Endometrial microvascular endothelial cells (primary cell): Measurements from ENCODE around the gene MSL3B.
"Not testable (repeated sequence)": the region's sequence is repeated elsewhere in the genome, so short reads cannot be mapped to it uniquely, and the experiment has no call there.

ENCODE experiments used
- in situ Hi-C: cut with HindIII; loops from 2 replicates; pipeline ENCODE4 v1.10.0; 2017; ENCODE audit warnings: low sequenced_read_pairs, low pct_unique_long_range_greater_than_20kb; ENCODE audit errors: inconsistent ontology term

The MSL3B gene

DNA sequence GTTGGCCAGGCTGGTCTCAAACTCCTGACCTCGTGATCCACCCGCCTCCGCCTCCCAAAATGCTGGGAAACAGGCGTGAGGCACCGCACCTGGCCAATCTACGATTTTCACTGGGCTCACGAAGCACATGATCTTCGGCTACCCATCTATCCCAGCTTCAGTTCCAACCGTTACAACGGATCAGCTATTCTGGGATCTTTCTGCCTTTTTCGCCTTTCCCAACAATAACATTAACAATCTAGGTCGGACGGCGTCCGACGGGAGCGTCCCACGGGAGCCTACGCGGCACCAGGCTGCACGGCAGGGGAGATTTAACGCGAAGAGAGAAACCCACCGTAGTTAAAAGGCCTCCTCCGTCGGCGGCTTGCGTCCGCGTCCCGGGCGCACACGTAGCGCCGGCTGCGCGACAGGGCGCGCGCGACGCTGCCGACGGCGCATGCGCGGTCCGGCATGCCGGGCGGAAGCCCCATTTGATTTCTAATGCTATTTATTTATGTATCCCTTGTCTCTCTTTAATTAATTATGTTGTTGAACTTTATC lies at the start of gene MSL3B:
Gene MSL3B, minus strand, starts transcription at position 394 of the 540 bp plus-strand sequence.
- in situ Hi-C loops, result no loop called here

DNA sequence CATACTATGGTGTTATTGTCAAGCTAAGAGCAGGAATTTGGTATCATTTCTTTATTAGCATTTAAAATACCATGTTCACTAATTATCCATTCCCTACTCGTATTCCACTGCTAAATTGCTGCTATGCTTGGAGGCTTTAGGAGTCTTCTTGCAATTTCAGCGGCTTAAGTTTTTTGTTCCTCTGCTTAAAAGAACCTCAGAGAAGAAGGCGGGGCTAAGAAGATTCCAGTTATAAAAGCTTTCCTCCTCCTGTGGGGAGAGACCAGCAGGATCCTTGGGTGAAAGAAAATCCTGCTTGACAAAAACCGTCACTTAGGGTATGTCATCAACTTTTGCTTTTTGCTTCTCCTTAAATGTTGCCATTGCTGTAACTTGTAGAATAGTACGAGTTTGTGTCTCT lies 48.9 kb upstream of the MSL3B start, which contains the start of gene TRPM8:
Gene TRPM8, plus strand, starts transcription at position 258 of the 400 bp plus-strand sequence. CDS start 9,165 bp downstream, outside the sequence.
- in situ Hi-C loops, result no loop called here

DNA sequence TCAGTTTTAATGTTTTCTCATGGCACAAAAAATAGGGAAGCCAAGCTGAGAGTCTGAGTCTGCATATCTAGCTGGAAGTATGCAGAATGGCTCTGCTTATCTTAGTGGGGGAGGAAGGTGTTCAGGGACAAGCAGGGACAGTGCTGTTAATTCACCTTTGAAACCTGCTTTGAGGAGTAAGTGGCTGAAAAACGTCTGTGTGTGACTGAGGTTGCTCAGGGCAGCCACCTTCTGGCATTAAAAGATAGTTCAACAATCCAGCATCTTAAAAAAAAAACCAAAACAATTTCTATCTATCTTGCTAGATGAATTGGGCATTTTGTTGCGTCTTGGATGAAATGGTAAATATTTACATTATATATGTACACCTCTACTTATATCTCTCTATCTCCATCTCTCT lies 46.9 kb upstream of the MSL3B start:
- in situ Hi-C loops, result no loop called here

DNA sequence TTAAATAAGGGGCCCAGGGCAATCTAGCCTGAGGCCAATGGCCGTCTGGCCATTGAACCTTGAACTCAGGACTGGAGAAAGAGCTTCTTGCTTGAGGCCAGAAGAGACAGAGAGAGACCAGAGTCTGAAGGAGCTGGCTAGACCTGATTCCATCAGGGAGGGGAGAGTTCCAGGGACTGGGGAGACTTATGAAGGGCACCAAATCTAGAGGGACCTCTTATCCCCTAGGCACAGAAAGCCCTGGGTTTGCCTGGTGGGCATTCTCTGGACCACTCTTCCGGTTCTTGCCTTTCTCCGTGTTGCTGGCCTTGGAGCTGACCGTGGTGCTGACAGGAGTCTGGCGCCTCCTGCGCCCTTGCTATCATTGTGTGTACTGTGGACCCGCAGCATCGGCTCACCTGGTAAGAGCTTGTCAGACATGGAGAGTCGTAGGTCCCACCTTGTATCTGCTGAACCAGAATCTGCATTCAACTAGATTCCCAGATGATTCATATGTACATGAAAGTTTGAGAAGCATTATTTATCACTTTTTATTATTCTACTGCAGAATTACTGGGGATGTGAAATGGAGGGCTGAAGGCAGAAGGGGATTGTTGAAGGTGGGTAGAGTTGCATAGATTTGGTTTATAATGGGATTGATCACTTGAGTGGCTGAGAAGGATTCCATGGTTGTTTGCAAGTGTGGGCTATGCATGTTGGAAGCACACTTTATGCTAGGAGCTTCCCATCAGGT lies 44.7 kb upstream of the MSL3B start:
- in situ Hi-C loops, result no loop called here

DNA sequence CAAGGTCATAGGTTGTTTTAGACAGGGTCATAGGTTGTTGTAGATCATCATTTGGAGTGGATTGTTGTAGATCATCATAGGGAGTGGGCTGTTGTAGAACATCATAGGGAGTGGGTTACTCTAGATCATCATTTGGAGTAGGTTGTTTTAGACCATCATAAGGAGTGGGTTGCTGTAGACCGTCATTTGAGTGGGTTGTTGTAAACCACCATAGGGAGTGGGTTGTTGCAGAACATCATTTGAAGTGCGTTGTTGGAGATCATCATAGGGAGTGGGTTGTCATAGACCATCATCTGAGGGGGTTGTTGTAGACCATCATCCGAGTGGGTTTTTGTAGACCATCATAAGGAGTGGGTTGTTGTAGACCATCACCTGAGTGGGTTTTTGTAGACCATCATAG lies 39.4 kb upstream of the MSL3B start:
- in situ Hi-C loops, result no loop called here

DNA sequence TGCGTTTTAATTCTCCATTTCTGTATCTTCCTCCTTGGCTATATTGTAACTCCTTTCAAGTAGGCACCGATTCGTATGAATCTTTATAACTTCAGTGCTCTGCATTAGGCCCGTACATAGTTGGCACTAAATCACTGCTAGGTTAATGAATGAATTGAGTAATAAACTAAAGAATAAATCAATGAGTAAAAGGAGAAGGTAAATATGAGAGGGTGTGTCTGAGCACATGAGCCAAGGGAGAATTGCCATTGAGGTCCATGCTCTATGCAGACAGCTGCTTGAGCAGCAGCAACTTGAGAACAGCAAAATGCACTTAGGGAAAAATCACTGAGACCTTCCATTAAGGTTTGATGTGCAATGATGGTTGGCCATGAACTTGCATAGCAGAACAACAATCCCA lies 37.8 kb upstream of the MSL3B start:
- in situ Hi-C loops, result no loop called here

DNA sequence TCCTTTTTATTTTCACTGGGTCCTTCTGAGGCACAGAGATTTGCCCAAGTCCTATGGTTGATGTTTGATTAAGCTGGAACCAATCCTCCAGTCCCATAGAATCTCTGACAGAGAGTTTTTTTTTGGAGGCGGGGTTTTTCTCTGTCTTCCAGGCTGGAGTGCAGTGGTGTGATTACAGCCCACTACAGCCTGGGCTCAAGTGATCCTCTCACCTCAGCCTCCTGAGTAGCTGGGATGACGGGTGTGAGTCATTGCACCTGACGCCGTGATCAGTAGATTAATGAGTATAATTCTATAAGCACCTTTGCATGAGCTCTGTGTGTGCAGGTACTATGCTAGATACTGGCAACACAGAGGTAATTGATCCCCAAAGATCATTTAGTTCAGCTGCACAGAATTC lies 33.7 kb upstream of the MSL3B start:
- in situ Hi-C loops, result no loop called here

DNA sequence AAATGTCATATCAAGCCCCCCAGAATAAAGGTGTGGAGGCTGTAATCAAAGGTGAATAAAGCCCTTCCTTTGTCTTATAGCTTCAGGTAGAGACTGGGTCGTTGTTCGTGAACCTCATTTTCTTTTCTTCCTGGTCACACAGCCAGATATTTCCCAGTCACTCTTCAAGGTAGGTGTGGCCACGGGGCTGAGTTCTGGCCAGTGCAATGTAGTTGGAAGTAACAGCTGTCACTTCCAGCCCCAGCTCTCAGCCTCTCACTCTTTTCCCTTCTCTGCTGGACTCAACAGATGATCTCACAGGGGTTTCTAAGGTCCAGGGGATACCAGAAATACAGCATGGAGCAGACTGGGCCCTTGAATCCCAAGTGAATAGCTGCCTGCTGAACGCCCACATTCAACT lies 33.2 kb upstream of the MSL3B start:
- in situ Hi-C loops, result no loop called here

DNA sequence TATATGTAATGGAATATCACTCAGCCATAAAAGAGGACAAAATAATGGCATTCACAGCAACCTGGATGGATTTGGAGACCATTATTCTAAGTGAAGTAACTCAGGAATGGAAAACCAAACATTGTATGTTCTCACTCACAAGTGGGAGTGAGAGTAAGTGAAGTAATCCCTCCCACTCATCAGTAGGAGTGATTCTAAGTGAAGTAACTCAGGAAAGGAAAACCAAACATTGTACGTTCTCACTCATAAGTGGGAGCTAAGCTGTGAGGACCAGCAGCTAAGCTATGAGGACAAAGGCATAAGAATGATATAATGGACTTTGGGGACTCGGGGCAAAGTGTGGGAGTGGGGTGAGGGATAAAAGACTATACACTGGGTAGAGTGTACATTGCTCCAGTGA lies 28.1 kb upstream of the MSL3B start:
- in situ Hi-C loops, result not testable (repeated sequence)

DNA sequence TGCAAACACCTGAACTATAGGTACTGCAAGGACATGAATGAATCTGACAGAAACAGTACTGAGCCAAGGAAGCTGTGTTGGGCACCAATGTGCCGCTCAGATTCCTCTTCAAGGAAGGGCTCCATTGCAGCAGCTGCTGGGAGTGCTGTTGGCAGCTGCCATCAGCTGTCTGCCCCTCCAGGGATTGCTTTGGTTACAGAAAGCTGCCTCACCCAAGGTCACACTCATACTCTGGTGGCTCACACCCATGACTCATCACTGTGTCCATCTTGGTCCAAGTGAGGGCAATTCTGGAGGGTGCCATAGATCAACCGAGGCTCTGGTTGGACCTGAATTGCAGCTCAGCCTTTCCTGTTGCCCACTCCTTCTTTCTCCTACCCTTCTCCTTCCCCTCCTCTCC lies 24.6 kb upstream of the MSL3B start:
- in situ Hi-C loops, result no loop called here

DNA sequence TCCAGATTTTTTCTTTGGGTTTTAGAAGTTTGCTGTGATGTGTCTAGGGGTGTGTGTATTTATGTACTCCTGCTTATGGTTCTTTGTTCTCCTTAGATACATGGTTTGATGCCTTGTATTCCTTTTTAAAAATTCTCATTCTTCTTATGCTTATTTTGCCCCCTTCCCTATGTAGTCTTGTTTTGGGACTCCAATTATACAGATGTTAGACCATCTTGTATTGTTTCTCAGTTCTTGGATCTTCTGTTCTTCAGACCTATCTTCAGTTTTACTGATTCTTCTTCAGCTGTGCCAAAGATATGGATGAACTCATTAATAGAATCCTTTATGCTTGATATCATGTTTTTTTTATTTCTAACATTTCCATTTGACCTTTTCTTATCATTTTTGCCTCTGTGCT lies 14.2 kb upstream of the MSL3B start:
- in situ Hi-C loops, result no loop called here

DNA sequence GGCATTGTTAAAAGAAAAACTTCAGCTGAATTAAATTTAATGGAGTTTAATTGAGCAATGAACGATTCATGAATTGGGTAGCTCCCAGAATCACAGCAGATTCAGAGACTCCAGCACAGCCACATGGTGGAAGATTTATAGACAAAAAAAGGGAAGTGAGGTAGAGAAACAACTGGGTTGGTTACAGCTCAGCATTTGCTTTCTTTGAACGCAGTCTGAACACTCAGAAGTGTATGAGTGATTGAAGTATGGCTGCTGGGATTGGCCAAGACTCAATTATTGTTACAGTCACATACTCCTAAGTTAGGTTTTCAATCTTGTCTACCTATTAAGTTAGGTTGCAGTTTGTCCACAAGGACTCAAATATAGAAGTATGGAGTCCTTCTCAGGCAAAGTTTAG lies 3.9 kb upstream of the MSL3B start:
- in situ Hi-C loops, result not testable (repeated sequence)

DNA sequence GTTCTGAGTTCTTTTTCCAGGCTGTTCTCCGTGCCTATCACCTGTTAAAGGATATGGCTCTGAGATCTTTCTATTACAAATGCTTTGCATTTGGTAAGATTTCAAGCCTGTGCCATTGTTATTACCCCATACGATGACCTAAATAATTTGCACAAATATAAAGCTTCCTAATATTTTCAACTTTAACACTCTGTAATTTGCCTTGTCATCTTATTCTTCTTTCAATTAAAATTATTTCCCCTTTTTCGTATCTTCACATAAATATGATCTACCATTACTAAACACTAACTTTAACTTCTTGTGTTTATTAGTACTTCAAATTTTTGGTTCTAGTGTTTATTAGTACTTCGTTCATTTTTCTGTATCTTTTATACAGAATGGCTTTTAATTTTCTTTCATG lies 3.2 kb upstream of the MSL3B start:
- in situ Hi-C loops, result no loop called here

DNA sequence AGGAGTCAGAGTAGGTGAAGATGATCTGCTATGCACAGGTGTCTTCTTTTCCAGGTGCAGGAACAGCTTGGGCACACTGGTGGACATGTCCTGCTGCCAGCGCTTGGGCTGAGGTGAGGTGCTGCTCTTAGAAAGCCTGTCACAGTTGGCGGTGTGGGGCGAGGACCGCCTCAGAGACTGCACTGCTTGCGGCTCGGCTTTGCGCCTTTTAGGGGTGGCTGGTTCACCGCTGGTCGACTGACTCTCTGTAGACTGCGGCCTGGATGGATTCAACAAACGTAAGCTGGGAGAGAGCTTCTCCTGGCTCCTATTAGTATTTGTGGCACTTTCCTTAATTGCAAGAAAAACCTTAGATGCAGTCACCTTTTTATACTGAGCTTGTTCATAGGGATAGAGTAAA lies 1.7 kb downstream of the MSL3B start:
- in situ Hi-C loops, result no loop called here

DNA sequence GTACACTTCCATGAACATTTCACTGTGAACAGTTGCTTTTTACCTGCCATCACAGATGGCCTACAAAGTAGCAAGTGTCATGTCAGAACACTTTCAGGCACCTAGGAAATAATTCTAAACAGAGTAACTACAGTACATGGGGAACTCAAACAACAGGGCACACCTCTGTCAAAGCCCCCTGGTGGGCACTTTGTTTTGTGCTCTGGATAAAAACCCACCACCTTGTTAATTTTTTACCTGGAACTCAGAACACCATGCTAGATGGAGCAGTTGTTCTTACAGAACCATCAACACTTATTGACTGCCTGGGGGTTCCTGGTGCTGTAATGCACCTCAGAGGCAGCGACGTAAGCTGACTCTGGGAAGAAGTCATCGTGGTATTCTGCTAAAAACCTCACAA lies 2.3 kb downstream of the MSL3B start:
- in situ Hi-C loops, result no loop called here

DNA sequence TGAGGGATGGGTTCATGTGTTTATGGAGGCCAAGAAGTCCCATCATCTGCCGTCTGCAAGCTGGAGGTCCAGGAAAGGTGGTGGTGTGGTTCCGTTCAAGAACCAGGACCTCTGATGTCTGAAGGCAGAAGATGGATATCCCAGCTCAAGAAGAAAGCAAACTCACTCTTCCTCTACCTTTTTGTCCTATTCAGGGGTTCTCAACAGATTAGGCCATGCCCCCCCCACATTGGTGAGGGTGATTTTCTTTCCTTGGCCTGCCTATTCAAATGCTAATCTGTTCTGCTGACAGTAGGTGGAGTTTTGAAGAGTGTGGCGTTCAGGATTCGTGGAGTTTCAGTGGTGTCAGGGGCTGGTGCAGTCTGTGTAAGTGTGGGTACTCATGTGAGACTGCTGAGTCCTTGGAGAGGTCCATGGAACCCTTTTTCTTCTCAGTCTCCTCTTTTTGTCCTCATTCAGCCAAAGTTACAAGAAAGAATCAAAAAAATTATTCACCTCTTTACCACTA lies 5.9 kb downstream of the MSL3B start:
- in situ Hi-C loops, result no loop called here

DNA sequence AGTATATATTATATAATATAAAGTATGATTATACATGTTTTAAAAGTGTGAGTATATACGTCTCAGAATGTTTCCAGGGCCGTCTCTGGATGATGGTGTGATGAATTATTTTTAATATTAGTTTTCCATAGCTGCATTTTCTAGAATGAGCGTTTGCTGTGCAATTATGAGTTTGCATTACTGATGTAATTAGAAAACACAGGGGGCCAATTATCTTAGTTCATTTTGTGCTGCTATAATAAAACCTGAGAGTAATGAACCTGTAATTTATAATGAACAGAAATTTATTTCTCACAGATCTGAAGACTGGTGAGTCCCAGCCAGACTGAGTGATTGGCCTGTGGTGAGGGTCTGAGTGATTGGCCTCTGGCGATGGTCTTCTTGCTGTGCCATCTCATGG lies 9.9 kb downstream of the MSL3B start:
- in situ Hi-C loops, result no loop called here

DNA sequence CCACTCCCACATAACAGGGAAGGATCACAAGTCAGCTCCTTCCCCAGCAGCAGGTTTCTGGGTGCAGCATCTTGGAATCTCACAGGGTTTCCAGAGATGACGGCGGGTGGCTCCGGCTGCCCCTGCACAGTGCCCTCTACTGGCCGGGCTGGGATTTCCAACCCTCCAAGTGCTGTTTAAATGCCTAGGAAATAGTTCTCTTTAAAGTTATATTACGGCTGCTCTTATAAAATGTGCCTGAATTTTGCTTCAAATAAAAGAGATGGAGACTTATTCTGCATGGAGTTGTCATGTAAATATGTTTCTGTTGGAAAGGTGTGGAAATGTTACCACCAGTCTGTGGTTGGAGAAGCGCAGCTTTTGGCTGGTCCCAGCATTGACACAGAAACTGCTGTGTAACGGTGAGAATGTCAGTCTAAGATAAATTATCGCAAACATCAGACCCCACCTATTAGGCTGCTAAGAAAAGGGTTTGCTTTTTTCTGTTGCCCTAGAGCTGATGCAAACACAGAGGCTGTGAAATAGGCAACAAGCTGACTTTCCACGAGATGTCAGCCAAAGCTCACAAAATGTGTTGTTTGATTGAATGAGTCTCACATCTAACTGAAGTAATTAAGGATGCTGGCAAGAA lies 10.6 kb downstream of the MSL3B start:
- in situ Hi-C loops, result no loop called here

DNA sequence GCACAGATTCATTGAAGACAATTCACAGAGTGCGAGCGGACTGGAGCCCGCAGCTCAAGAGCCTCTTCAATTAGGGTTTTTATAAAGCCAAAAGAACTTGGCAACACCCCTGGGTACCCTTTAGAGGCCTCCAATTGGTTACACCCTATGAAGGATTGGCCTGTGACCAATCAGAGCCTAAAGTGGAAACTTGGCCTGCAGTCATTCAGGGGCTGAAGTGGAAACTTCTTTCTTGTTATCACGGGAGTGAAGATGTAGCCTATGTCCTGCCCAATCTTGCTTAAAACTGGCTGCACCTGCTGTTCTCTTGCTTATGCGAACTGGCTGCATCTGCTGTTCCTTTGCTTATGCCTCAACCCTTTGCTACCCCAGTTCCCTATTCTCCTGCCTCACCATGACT lies 12.0 kb downstream of the MSL3B start:
- in situ Hi-C loops, result no loop called here

DNA sequence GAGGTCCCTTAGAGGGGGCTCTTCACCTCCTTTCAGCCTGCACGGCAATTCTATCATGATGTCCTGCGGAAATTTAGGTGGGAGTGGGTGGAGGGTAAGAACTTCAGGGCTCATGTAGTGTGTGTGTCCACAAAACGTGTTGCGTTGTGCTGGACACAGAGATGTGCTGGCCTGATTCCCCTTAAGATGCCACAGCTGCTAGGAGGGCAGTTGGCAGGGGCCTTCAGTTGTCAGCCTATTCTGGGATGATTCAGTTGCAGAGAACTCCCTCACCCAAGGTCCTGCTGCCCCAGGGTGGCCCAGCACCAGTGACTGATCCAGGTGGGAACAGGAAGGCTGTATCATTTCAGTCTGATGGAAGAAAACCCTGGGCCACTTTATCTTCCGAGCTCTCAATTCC lies 12.8 kb downstream of the MSL3B start:
- in situ Hi-C loops, result no loop called here
